Stimulated activated CD8-positive, alpha-beta memory T cell treated with anti-CD3 and anti-CD28 coated beads, Interleukin-12 subunit alpha, Interleukin-12 subunit beta, amount 100 ng/mL, for 24 hours (primary cell): ENCODE data around the gene FBLN2.

Source experiments
- DNase-seq: peaks from one replicate; pipeline ENCODE4 v3.0.0-alpha.2; 2020; ENCODE audit errors: extremely low read depth

FBLN2 gene

DNA sequence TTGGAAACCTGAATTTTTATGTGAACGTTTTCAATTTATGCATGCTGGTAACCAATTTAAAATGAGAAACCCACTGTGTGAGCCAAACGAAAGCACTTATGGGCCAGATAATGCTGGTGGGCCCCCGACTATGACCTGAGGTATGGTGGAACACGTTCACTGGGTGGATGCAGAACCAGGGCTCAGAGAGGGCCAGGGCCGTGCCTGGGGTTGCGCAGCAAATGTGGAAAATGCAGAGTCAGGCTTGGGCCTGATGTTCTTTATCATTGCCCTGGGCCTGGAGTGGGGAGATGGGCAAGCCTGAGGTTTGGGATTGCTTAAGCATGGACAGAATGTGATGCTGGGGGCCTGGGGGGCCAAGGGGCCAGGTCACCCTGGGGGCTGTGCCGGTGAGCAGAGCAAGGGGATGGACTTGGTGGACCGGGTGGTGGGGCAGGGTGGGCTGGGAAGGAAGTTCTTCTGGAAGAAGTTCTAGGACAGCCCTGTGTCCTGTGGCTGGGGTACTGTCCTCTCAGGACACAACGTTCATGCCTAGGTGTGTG is 17.9 kb downstream of the FBLN2 start:
- no peak for DNase-seq

DNA sequence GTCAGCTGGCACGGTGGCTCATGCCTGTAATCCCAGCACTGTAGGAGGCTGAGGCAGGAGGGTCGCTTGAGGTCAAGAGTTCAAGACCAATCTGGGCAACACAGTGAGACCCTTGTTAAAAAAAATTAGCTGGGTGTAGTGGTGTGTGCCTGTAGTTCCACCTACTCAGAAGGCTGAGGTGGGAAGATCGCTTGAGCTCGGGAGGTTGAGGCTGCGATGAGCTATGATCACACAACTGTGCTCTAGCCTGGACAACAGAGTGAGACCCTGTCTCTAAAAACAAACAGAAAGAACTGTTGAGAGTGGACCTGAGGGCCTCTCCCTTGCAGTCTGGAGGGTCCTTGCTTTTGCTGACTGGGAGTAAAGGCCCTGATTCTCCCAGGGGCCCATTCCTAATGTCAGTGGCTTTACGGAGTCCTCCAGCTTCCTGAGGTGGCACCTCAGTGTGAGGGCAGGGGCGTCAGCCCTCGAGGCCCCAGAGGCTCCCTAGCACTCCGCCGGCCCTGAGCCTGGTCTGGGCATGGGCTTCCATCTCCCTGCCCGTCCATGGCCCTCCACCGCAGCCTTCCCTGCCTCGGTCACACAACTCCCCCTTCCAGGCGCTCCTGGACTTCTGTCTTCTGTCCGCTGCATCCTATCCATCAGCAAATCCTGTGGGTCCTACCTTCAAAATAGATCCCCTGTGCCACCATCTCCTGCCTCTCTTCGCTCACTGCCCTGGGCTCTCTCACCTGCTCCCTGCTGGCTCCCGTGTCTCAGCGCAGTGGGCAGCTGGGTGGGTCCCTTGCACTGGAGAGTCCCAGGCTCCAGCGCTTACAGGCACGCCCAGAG is 19.0 kb downstream of the FBLN2 start:
- DNase-seq, result no peak

DNA sequence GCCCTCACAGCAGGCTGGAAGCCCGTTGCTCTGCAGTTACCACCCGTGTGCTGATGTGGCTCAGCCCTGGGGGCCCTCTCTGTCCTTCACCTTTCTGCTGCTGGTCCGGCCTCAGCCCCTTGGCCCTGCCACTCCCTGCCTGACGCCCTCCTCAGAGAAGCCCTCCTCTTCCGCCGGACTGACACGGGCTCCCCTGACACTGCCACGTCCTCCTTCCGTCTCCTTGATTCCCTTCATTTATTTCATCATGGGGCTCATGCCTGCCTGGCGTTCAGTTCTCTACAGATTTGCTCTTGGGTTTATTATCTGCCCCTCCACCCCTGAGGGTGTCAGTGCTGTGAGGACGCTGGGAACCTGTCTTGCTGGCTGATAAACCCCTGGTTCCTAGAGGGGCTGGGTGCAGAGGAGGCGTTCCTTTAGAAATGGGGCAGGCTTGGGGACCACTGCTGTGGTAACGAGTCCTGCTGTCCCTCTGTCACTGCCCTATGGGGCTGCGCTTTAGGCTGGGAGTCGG is 19.6 kb downstream of the FBLN2 start:
- DNase-seq, result no peak

DNA sequence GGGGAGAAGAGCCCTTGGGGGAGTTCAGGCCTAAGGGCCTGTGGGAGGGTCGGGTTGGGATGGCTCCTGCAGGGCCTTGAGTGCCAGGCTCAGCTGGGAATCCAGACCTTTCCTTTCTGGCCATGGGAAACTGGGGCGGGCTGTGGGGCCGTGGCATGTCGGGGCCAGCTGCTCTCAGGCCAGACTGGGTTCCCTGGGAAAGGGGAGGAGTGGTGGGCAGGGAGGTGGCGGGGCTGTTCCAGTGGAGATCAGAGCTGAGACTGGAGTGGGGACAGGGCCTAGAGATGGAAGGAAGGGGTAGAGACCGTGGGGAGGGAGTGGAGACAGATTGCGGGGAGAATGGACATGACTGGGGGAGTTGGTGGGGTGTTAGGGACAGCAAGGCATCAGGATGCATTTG is 20.3 kb downstream of the FBLN2 start:
- DNase-seq, result no peak

DNA sequence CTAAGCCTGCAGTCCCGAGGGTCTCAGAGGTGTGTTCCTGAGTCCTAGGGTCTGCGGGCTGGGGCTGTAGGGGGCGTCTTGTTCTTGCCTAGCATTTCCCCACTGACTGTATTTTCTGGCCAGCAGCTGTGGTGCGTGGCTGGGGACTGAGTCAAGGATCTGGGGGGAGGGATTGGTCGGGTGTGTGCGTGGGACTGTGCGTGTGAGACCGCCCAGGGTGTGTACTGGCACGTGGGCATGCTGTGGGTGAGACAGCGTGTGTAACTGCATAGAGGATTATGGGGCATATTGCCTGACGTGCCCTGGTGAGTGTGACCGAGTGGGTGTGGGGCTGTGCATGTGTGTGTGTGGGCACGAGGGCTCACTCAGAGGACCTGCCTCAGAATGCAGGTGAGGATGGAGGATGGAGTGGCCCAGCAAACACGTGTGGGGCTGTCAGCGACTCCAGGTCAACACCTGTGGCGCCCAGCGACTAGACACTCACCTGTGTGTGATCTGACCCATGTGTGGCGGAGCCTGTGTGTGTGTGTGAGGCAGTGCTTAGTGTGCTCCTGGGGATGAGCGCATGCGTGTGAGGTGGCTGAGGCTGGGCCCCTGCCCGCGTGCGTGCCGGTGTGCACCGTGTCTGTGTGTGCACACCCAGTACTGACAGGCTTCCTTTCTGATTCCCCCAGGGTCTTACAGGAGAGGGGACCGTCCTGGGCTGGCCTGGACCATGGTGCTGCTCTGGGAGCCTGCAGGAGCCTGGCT is 20.9 kb downstream of the FBLN2 start:
- no peak for DNase-seq

DNA sequence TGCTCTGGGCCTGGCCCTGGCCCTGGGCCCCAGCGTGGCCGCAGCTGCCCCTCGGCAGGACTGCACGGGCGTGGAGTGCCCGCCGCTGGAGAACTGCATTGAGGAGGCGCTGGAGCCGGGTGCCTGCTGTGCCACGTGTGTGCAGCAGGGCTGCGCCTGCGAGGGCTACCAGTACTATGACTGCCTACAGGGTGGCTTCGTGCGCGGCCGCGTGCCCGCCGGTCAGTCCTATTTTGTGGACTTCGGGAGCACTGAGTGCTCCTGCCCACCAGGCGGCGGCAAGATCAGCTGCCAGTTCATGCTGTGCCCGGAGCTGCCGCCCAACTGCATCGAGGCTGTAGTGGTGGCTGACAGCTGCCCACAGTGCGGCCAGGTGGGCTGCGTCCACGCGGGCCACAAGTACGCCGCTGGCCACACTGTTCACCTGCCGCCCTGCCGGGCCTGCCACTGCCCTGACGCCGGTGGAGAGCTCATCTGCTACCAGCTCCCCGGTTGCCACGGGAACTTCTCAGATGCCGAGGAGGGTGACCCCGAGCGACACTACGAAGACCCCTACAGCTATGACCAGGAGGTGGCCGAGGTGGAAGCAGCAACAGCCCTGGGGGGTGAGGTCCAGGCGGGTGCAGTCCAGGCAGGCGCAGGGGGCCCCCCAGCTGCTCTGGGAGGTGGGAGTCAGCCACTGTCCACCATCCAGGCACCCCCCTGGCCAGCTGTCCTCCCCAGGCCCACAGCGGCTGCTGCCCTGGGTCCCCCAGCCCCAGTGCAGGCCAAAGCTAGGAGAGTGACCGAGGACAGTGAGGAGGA is 21.7 kb downstream of the FBLN2 start:
- no peak for DNase-seq

DNA sequence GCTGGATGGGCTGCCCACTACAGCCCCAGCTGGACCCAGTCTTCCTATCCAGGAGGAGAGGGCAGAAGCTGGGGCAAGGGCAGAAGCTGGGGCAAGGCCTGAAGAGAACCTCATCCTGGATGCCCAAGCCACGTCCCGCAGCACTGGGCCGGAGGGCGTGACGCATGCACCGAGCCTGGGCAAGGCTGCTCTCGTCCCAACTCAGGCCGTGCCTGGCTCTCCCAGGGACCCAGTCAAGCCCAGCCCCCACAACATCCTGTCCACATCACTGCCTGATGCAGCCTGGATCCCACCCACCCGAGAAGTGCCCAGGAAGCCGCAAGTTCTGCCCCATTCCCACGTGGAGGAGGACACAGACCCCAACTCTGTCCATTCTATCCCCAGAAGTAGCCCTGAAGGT is 22.3 kb downstream of the FBLN2 start:
- no peak for DNase-seq

DNA sequence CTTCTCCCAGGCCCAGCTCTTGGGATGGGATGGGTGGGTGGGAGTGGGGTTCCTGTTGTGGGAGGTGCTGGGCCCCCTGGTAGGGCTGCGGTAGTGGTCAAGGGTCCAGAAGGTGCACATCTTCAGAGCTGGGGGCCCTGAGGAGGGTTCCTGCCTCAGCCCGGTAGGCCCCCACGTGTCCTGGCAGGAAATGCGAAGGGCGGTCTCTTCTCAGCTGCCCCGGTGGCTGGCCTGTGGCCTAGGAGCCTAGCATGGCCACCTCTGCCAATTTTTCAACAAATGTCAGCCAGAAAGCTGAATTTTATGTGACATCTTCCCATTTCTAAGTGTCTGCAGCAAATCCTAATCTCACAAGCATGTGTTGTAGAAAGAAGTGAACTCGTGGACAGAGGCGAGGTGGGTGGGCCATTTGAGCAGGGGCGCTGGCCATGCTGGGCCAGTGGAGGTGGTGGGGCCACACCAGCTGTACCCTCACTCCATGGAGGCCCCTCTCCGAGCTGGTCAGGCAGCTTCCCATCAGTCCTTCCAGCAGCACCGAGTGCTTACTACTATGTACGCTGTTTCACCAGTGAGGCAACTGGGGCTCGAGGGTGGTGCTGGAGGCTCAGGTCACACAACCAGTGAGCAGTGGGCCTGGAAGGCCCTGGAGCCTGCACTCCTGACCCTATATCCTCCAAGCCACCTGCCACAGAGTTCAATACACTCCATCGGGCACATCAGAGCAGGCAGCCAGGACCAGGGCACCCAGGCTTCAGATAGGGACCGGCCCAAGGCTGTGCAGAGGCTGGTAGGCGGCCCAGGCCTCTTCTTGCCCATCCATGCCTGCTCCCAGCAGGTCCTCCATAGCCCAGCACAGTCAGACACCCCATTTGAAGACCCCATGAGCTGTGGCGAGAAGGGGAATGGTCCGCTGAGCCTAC is 23.2 kb downstream of the FBLN2 start:
- DNase-seq, result no peak

DNA sequence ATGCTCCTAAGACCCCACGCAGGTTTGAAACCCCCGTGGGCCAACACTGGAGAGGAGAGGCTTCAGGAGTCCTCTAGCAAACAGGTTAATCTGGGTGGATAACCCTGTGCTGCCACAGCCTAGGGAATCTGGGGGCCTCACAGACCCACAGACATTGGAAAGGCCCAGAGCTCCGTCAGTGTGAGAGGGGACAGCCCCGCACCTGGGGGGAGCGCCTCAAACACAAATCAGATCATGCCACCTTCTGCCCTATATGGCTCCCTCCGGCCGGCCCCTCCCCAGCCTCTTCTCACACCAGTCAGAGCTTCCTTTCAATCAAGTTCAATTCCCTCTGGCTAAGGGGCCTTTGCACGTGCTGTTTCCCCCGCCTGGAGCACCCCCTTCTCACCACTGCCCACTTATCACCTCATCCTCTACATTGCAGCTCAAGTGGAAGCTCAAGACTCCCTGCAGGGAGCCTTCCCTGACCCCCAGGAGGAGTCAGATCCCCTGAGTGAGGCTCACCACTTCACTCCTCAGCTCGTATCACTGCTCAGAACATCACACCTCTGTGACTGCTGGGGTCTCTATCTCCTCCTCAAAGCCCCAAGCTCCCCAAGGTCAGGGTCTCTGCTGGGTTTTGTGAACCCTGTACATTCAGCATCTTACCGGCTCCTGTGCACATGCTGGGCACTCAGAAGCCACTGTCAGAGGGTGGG is 24.1 kb downstream of the FBLN2 start:
- DNase-seq, result no peak

DNA sequence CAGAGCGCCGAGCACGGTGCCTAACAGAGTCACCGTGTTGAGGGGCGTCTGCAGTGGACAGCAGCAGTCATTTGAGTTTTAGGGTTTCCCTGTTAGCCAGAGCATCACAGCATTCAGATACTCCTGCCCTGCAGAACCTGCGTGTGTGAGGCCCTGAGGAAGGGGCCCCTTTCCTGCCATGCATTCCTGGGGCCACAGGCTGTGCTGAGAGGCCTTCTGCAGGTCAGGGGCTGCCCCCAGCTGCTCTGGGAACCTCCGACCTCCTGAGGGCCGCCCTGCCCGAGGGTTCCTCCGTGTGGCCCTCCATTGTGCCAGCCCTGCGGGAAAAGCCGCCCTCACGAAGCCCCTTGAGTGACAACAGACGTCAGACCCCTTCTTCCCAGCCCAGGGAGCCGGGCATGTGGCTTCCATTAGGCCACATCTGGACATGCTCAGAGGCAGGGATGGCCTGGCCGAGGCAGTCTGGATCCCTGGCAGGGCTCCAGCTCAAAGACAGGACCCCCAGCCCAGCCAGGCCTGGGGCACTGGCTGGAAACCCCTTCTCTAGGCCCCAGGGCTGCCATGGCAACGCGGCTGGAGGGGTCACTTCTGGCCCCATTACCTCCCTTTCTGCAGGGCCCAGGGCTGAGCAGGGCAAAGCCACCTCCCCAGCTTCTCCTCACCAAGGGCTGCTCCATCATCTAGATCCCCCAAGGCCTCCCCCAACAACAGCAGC is 25.3 kb downstream of the FBLN2 start:
- no peak for DNase-seq

DNA sequence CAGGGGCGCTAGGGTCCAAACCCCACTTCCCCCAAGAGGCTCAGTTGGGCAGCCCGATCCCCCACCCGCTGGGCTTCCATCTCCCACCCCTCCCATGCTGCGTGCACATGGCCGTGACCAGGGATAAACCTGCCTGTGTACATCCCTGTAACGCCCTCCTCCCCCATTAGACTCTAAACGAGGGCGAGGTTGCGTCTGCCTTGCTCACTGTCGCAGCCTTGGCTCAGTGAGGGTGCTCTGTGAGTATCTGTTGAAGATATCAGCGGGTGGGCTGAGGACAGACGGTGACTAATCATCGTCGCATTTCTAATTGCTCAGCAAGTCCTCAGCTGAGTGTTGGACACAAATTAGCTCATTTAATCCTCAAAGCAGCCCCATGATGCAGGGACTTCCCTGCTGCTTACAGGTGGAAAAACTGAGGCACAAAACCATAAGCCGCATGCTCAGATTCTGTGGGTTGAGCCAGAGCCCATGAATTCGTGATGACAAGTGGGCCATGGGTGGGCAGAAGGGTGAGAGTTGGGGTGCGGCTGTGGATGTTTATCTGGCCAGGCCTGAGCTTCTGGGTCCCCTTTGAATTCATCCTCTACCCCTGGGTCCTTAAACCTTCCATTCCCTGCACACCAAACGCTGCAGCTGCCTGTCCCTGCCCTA is 26.0 kb downstream of the FBLN2 start:
- DNase-seq, result peak; percentile 7

DNA sequence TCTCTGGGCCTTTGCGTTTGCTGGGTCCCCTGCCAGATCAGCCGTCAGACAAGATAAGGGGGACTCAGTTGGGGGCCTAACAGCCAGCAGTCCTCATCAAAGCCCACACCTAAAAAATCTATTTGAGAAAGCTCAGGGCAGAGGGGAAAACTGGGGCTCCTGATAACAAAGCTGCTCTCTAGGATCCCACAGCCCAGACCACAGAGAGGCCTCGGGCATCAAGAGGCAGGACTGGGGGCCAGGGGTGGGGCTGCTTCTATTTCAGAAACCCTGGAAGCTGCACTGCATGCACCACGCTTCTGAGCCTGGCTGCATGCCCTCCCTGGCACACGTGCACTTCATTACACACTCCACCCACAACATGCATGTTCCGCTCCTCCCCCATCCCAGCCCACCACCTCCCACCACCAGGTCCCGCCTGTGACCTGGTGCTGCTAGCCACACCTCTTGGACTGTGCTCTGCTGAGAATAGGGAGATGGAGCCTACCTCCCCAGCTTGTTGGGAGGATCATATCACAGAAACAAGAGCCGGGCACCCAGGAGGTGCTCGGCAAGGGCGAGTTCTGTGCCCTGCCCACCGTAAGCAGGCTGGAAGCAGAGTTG is 26.6 kb downstream of the FBLN2 start:
- no peak for DNase-seq

DNA sequence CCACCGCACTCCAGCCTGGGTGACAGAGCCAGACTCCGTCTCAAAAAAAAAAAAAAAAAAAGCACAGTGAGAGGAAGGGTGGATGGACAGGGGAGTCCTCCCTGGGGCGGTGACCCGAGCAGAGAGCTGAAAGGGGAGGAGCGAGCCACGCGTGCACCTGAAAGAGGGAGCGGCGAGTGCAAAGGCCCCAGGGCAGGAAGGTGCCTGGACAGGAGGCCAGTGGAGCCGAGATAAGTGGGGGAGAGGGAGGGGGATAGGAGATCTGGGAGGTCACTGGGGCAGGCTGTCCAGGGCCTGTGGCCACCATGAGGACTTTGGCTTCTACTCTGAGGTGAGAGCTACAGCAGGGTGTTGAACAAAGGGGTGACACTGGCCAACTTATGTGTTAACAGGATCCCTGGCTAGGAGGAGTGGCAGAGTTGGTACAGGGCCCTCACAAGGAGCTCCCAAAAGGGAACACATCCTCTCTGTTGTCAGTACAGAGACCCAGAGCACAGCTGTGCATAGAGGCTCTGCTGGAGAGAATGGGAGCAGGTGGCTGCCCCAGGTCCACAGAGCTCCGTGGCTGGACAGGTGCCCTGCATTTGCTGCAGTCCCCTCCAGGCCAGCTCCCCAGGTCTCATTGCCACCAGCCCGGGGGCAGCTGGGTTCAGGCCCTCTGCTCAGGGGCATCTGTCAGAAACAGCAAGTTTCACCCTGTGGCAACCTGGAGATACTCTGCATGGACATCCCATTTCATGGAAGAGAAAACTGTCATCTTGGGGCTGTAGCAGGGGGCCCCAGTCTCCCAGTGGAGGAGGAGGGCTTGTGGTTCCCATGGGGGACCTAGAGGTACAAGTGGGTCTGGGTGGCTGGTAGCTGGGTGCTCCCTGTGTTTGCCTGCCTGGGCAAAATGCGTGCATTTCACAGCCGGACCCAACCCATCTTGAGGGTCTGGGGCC is 28.5 kb downstream of the FBLN2 start:
- no peak for DNase-seq

DNA sequence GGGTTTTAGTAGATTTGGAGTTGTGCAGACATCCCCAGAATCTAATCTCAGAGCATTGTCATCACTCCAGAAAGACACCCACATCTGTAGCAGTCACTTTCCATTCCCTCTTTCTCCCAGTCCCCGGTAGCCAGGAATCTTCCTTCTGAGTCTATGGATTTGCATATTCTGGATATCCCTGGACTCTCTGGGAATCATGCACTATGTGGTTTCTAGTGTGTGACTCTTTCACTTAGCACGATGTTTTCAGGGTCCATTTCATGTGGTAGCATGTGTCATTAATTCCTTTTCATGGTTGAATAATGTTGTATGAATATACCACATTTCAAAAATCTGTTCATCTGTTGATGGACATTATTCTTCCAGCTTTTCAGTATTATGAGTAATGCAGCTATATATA is 29.3 kb downstream of the FBLN2 start:
- DNase-seq, result no peak

DNA sequence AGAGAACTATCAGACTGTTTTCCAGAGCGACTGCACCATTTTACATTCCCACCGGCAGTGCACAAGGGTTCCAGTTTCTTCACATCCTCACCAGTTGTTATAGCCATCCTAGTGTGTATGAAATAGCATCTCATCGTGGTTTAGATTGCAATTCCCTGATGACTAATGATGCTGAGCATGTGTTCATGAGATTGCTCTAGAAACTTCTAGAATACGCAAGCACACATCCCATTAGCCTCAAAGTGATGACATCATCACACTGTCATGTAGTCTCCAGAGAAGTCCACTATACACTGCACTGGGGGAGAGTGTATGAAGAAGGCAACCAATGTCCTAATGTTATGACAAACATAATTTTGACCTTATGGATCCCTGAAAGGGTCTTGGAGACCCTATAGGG is 30.1 kb downstream of the FBLN2 start:
- no peak for DNase-seq

DNA sequence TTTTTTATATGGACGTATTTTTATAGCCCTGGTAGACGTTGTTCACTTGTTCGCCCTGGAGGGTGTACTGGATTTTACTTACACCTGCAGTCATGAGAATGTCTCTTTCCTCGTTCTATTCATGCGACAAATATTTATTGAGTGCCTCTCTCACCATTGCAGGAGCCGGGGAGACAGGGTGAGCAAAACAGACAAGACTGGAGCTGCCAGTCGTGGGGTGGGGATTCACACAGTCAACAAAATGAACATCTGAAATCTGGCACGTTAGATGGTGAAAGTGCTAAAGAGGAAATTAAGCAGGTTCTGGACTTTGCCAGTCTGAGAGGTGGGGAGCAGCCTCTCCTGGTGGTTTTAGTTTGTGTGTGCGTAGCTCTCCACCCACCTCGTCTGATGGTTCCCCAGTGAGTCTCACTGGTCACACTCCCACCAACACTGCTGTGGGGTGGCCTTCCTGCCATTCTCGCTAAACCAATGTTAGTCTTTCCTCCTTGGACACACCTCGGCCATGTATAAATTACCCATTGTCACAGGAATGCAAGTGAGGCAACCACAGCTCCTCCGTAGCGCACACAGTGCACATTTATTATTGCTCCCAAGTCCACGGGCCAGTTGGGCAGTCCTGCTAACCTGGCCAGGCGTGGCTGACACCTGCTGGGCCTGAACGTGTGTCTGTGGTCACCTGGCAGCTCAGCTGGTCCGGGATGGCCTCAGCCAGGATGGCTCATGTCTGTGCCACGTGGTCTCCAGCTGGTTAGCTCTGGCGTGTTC is 31.5 kb downstream of the FBLN2 start:
- DNase-seq, result no peak
